GM19099 (cell line): ENCODE data around the gene CDH4.

Experiments used
- POLR2A ChIP-seq: IDR thresholded peaks from 3 replicates; pipeline ENCODE4 v1.6.1; 2011; ENCODE audit warnings: low read depth; ENCODE audit not compliant: insufficient read length; ENCODE audit errors: extremely low read depth

CDH4 gene

GRCh38 chr20:61464307-61465303 is 212.5 kb downstream of the CDH4 start:
- no peak for TF ChIP-seq POLR2A

DNA sequence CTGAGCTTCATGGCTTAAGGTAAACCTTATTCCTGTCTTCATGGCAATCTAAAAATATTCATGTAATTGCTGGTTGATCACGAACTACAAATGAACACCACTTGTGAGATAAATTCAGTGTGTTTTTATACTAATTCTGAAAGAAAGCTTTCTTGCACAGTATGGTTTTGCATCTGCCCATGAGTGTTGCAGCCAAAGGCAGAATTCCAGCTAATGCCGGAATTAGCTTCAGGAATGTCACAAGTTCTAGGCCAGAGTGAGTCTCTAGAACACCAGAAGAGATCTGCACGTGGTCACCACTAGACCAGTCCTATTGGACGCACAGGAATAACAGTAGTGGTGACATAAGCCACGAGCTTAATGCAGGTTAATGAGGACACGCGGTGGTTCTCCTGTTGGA is 223.7 kb downstream of the CDH4 start:
- no peak for TF ChIP-seq POLR2A

DNA sequence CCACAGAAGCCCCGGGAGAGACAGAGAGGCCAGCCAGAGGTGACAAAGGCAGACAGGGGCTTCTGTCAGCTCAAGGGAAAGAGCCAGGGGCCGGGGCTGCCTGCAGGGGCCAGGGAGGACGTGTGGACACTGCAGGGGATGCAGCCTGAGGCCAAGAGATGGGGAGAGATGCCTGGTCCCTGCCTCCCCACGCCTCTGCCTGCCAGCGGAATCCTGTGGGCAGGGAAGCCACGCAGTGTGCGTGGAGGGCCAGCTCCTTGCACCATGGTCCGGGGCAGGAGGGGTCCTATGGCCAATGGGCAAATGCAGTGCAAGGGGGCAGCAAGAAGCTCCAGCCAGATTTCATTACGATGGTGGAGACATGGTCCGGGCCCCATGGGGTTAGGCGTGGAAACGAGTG is 224.9 kb downstream of the CDH4 start:
- TF ChIP-seq POLR2A = no peak

DNA sequence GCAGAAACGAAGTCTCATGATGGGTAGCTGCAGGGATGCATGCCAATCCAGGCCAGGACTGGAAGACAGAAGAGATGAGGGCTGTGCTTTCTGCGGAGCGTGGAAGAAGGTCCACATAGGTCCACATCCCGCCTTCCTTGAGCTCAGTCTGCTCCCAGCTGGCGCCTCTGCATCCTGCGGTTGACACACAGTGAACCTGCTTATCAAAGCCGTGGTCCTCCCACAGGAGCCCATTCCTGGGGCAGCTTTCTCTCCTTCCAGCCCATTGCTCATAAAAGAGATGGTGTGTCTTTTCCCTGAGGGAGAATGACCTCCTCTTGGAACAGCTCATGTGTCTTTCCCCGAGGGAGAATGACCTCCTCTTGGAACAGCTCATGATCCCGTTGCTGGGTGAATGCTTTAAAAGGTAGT is 225.4 kb downstream of the CDH4 start:
- no peak for TF ChIP-seq POLR2A

DNA sequence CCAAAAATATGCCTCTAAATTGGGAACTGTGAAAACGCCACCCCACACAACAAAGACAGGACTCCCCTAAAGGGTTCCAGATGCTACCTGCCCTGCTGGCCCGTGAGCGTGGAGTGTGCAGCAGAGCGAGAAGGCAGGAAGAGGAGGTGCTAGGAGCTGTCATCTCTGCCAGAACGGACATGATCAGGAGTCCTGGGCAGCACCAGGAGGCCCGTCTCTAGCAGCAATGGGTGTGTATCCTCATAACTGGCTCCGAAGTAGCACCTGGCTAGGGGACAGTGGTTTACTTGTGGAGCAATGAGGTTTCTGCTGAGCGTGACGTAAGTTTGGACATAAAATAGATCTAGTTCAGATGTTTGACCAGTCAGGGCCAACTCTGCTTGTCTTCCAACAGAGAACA is 226.0 kb downstream of the CDH4 start:
- no peak for TF ChIP-seq POLR2A

GRCh38 chr20:61478611-61479305 is 226.7 kb downstream of the CDH4 start:
- TF ChIP-seq POLR2A = no peak

DNA sequence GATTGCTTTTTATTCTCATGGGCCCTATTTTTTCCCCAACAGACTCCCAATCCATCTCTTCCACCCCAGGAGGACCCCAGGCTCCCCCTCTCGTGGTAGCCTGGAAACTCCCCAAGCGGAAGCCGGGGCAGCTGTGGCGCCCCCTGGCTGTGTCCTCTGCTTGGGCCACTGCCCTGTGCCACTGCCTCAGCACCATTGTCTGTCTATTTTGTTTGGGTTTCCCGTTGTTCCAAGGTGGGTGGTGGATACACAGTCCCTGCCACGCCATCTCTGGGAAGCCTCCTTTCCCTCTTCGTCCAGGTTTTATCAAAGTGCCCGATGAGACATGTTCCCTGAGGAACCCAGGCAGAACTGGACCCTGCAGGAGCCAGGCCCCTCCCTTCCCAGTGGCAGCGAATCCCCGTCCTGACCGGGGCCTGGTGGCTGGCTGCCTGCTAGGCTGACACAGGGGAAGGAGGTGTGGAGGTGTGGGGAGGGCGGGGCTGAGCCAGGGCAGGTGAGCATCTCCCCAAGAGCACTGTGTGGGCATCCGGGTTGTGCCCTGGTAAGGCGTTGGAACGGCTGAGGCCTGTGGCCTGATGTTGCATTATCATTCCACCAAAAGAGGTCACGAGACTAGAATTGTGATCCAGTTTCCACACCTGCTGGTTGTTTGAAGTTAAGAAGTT is 228.2 kb downstream of the CDH4 start:
- TF ChIP-seq POLR2A = no peak

GRCh38 chr20:61482056-61482887 is 230.2 kb downstream of the CDH4 start:
- no peak for TF ChIP-seq POLR2A

- no peak for TF ChIP-seq POLR2A
These were observed 230.8 kb downstream of the CDH4 start for GRCh38 chr20:61482901-61483300.

GRCh38 chr20:61483336-61484067 is 231.4 kb downstream of the CDH4 start:
- no peak for TF ChIP-seq POLR2A

DNA sequence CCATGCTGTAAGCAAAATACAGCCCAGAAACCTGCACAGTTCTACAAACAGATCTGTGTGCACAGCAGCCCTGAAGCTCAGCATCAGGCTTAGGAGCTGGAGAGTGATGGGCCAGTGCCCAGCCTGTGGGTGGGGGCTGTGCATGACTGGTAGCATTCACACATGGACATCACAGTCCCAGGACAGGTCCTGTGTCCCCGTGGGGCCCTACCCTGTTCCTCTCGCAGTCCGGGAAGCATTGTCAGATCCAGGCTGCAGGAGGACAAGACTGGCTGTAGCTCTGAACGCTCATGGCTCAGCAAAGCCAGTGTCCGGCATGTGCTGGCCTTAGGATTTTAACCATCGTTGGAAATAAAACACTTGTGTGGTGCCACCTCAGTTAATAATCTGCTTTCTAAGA is 234.1 kb downstream of the CDH4 start:
- no peak for TF ChIP-seq POLR2A

DNA sequence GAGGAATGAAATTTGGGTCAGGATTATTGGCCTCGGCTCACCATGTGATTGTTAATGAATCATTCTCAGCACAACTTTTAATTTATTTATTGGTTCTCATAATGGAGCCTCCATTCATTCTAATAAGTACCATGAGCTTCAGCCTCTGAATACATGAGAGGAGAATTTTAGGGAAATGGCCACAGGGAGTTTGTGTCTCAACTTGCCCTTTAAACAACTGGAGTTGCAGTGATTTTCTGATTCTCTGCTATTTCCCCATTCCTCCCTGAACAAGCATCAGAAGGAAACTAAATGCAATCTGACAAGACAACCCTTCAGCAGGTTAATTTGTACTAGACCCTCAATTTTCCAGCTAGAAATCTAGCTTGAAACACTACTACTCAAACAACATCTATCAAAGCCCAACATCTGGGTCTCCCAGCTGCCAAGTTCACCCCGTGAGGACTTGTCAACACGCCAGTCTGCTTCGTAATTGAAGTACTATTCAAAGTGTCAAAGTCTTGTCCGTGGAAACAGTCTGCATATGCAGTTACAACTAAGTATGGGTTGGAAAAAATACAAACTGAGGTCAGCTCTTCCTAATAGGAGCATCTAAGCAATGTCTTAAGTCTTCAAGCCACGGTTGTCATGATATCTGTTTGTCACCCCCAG is 235.4 kb downstream of the CDH4 start:
- no peak for TF ChIP-seq POLR2A

- TF ChIP-seq POLR2A = no peak
These were observed 235.9 kb downstream of the CDH4 start for GRCh38 chr20:61487997-61488371.
